H9 (cell line): ENCODE measurements around the gene CAPN5. TPM values are rescaled to one million over a fixed set of nuclear protein-coding genes. Genes with fewer than 3 reads are reported as not detected.

ENCODE experiments used
- DNase-seq: peaks from one replicate; pipeline ENCODE4 v3.0.0-alpha.2; 2017
- H2AFZ ChIP-seq: one replicate; pipeline ENCODE4 v1.6.1; 2013; ENCODE audit warnings: mild to moderate bottlenecking, low read length, control low read depth, moderate library complexity
- H2AK5ac ChIP-seq: 2 replicates; pipeline ENCODE4 v1.6.1; 2013; ENCODE audit warnings: low read length, control low read depth, mixed read lengths; ENCODE audit not compliant: insufficient read length
- H2BK120ac ChIP-seq: one replicate; pipeline ENCODE4 v1.6.1; 2013; ENCODE audit warnings: low read depth, mild to moderate bottlenecking, low read length, control low read depth, inconsistent platforms; ENCODE audit not compliant: poor library complexity, severe bottlenecking
- H2BK12ac ChIP-seq: 2 replicates; pipeline ENCODE4 v1.6.1; 2013; ENCODE audit warnings: low read length, control low read depth, mixed read lengths, low read depth; ENCODE audit not compliant: insufficient read length
- H2BK15ac ChIP-seq: 2 replicates; pipeline ENCODE4 v1.6.1; 2013; ENCODE audit warnings: low read depth, low read length, control low read depth
- H2BK20ac ChIP-seq: one replicate; pipeline ENCODE4 v1.6.1; 2013; ENCODE audit warnings: low read depth, mild to moderate bottlenecking, low read length, control low read depth, inconsistent platforms; ENCODE audit not compliant: poor library complexity, severe bottlenecking
- H2BK5ac ChIP-seq: 2 replicates; pipeline ENCODE4 v1.6.1; 2013; ENCODE audit warnings: low read length, control low read depth, mixed read lengths; ENCODE audit not compliant: insufficient read length
- H3K14ac ChIP-seq: 2 replicates; pipeline ENCODE4 v1.6.1; 2013; ENCODE audit warnings: low read length, control low read depth; ENCODE audit not compliant: insufficient read depth
- H3K18ac ChIP-seq: 2 replicates; pipeline ENCODE4 v1.6.1; 2013; ENCODE audit warnings: low read depth, mild to moderate bottlenecking, mixed read lengths, low read length, control low read depth; ENCODE audit not compliant: insufficient read length
- H3K23ac ChIP-seq: 2 replicates; pipeline ENCODE4 v1.6.1; 2013; ENCODE audit warnings: low read length, control low read depth, mixed read lengths, low read depth; ENCODE audit not compliant: insufficient read length
- H3K23me2 ChIP-seq: 2 replicates; pipeline ENCODE4 v1.6.1; 2013; ENCODE audit warnings: low read depth, mild to moderate bottlenecking, mixed read lengths, low read length, control low read depth; ENCODE audit not compliant: insufficient read length, poor library complexity, severe bottlenecking
- H3K27ac ChIP-seq: 2 replicates; pipeline ENCODE4 v1.5.1; 2013; ENCODE audit warnings: low read length, control low read depth, mixed read lengths, low read depth; ENCODE audit not compliant: insufficient read length
- H3K27me3 ChIP-seq: 2 replicates; pipeline ENCODE4 v1.6.1; 2013; ENCODE audit warnings: low read length, control low read depth, inconsistent platforms; ENCODE audit not compliant: insufficient read depth
- H3K4ac ChIP-seq: 2 replicates; pipeline ENCODE4 v1.6.1; 2013; ENCODE audit warnings: low read depth, mild to moderate bottlenecking, control low read depth, inconsistent platforms, low read length, moderate library complexity
- H3K4me1 ChIP-seq: 2 replicates; pipeline ENCODE4 v1.6.1; 2013; ENCODE audit warnings: low read length, control low read depth, inconsistent platforms; ENCODE audit not compliant: insufficient read depth
- H3K4me2 ChIP-seq: 2 replicates; pipeline ENCODE4 v1.6.1; 2013; ENCODE audit warnings: low read length, control low read depth, mixed read lengths; ENCODE audit not compliant: insufficient read length, insufficient read depth
- H3K56ac ChIP-seq: 2 replicates; pipeline ENCODE4 v1.6.1; 2013; ENCODE audit warnings: low read depth, mild to moderate bottlenecking, mixed read lengths, low read length, control low read depth; ENCODE audit not compliant: insufficient read length
- H3K79me1 ChIP-seq: 2 replicates; pipeline ENCODE4 v1.6.1; 2013; ENCODE audit warnings: low read depth, mild to moderate bottlenecking, moderate library complexity, low read length, control low read depth, inconsistent platforms; ENCODE audit not compliant: insufficient read depth, poor library complexity, severe bottlenecking
- H3K79me2 ChIP-seq: 2 replicates; pipeline ENCODE4 v1.6.1; 2013; ENCODE audit warnings: low read length, control low read depth, inconsistent platforms; ENCODE audit not compliant: insufficient read depth
- H3K9ac ChIP-seq: 2 replicates; pipeline ENCODE4 v1.6.1; 2013; ENCODE audit warnings: low read length, control low read depth, mixed read lengths; ENCODE audit not compliant: insufficient read length; ENCODE audit errors: extremely low read depth
- H3K9me3 ChIP-seq: one replicate; pipeline ENCODE4 v1.6.1; 2013; ENCODE audit warnings: low read depth, low read length, inconsistent platforms; ENCODE audit not compliant: control insufficient read depth
- H3T11ph ChIP-seq: one replicate; pipeline ENCODE4 v1.6.1; 2013; ENCODE audit warnings: mild to moderate bottlenecking, low read length, control low read depth, inconsistent platforms
- H4K20me1 ChIP-seq: one replicate; pipeline ENCODE4 v1.6.1; 2013; ENCODE audit not compliant: control insufficient read depth, insufficient read length, insufficient read depth
- H4K5ac ChIP-seq: 2 replicates; pipeline ENCODE4 v1.6.1; 2013; ENCODE audit warnings: low read depth, mild to moderate bottlenecking, mixed read lengths, low read length, control low read depth; ENCODE audit not compliant: insufficient read length
- H4K8ac ChIP-seq: replicated peaks from 2 replicates; pipeline ENCODE4 v1.6.1; 2013; ENCODE audit warnings: low read length, control low read depth, mixed read lengths, low read depth; ENCODE audit not compliant: insufficient read length
- H4K91ac ChIP-seq: 2 replicates; pipeline ENCODE4 v1.6.1; 2013; ENCODE audit warnings: low read depth, mild to moderate bottlenecking, moderate library complexity, mixed read lengths, low read length, control low read depth; ENCODE audit not compliant: insufficient read length
- H3K27ac Mint-ChIP-seq, 3 experiments: 2 replicates in 2 of 3; 3 replicates in 1 of 3; pipeline ENCODE4 v1.8.0; 2020 to 2021; ENCODE audit warnings: mixed read lengths in 3 of 3, mild to moderate bottlenecking in 1 of 3, moderate library complexity in 1 of 3
- H3K27me3 Mint-ChIP-seq: 2 replicates; pipeline ENCODE4 v1.8.0; 2021; ENCODE audit warnings: low read depth, mild to moderate bottlenecking, moderate library complexity, mixed read lengths
- H3K36me3 Mint-ChIP-seq, 3 experiments: 2 replicates in 2 of 3; 3 replicates in 1 of 3; pipeline ENCODE4 v1.8.0; 2020 to 2021; ENCODE audit warnings: low read depth in 3 of 3, mixed read lengths in 3 of 3; ENCODE audit not compliant: insufficient read depth in 1 of 3
- H3K4me1 Mint-ChIP-seq, 2 experiments: 2 replicates each; pipeline ENCODE4 v1.8.0; 2020; ENCODE audit warnings: mixed read lengths in 2 of 2
- H3K4me3 Mint-ChIP-seq, 2 experiments: 2 replicates in 1 of 2; 3 replicates in 1 of 2; pipeline ENCODE4 v1.8.0; 2020 to 2021; ENCODE audit warnings: mild to moderate bottlenecking in 2 of 2, mixed read lengths in 2 of 2, moderate library complexity in 1 of 2
- H3K9me3 Mint-ChIP-seq, 2 experiments: 2 replicates in 1 of 2; 3 replicates in 1 of 2; pipeline ENCODE4 v1.8.0; 2020; ENCODE audit warnings: mild to moderate bottlenecking in 2 of 2, mixed read lengths in 2 of 2, moderate library complexity in 1 of 2
- WGBS: extraction: QIAGEN DNeasy Blood & Tissue Kit; methylation state at CpG from one replicate; pipeline ENCODE4 v1.1.7; 2013; ENCODE audit warnings: missing lambda C conversion rate, low lambda C conversion rate, mixed read lengths; ENCODE audit not compliant: insufficient read length; ENCODE audit errors: extremely low coverage; 5-methylcytosine and 5-hydroxymethylcytosine counted together
- total RNA-seq: library from RNA; stranded (reverse); gene quantifications from 2 replicates; pipeline ENCODE4 v1.2.1, GENCODE V29; 2021
- TF ChIP-seq, protein P1 (sequence below): fragments of 200-600 bp; sonication (generic); conservative IDR thresholded peaks from 3 replicates; pipeline ENCODE4 v1.8.0; 2021; ENCODE audit warnings: antibody characterized with exemption, mild to moderate bottlenecking

The CAPN5 gene
- total RNA-seq, 1 experiment from 2014 or later: 16.7 TPM

DNA sequence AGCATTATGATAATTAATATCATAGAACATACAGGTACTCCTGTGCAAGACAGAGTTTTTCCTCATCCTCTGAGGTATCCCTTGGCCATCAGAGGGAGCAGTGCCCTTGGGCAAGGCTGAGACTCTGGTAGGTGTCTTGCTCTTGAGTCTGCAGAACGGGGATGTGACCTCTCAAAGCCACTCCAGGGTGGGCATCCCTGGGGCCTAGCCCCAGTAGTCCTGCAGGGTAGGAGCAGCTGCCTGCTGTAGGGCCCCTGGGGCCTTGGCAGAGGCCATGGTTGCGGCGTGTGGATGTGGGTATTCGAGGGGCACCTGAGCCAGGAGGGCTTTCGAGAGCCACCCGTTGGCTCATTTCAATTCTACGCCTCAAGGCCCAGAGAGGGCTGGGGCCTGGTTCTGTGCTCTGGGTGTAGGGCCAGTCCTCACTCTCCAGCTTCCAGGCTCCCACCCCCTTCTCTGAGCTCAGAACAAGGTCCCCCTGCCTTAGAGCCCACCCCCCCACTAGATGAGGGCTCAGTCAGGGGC is 28.1 kb downstream of the CAPN5 start:
- WGBS: no CpG with 5 or more reads among the region's 7 CpGs
- no peak overlapping the region for H3T11ph ChIP-seq
- no peaks in the 10 kb centered on the region for H3K27me3 Mint-ChIP-seq
- no peak overlapping the region for H4K91ac ChIP-seq
- no peak overlapping the region for H4K5ac ChIP-seq
- TF ChIP-seq, protein P1, sequence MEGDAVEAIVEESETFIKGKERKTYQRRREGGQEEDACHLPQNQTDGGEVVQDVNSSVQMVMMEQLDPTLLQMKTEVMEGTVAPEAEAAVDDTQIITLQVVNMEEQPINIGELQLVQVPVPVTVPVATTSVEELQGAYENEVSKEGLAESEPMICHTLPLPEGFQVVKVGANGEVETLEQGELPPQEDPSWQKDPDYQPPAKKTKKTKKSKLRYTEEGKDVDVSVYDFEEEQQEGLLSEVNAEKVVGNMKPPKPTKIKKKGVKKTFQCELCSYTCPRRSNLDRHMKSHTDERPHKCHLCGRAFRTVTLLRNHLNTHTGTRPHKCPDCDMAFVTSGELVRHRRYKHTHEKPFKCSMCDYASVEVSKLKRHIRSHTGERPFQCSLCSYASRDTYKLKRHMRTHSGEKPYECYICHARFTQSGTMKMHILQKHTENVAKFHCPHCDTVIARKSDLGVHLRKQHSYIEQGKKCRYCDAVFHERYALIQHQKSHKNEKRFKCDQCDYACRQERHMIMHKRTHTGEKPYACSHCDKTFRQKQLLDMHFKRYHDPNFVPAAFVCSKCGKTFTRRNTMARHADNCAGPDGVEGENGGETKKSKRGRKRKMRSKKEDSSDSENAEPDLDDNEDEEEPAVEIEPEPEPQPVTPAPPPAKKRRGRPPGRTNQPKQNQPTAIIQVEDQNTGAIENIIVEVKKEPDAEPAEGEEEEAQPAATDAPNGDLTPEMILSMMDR: no peak
- H3K4me2 ChIP-seq: no peak overlapping the region
- no peak overlapping the region; a peak in 1 of 7 replicates for H3K27ac Mint-ChIP-seq
- no peaks in the 10 kb centered on the region for H3K79me1 ChIP-seq
- peaks cover 0 to 3% of the 10 kb centered on the region in 2 experiments; a peak in 1 of 5 replicates for H3K9me3 Mint-ChIP-seq
- peaks cover 0 to 3% (median 0%) of the 10 kb centered on the region in 3 experiments; a peak in 1 of 7 replicates for H3K36me3 Mint-ChIP-seq
- DNase-seq: no peak
- no peaks in the 10 kb centered on the region for H3K23me2 ChIP-seq
- no peak overlapping the region for H2BK20ac ChIP-seq
- H3K9me3 ChIP-seq: no peaks in the 10 kb centered on the region
- no peak overlapping the region for H2BK12ac ChIP-seq
- no peak overlapping the region for H3K4me3 Mint-ChIP-seq
- no peak overlapping the region for H2AK5ac ChIP-seq
- no peak overlapping the region for H3K14ac ChIP-seq
- H3K27ac ChIP-seq: no peak overlapping the region
- H3K4me1 Mint-ChIP-seq: peaks cover 6 to 19% of the 10 kb centered on the region in 2 experiments
- no peak overlapping the region for H3K56ac ChIP-seq
- H2BK5ac ChIP-seq: no peak overlapping the region
- H2AFZ ChIP-seq: no peak overlapping the region
- no peak overlapping the region for H3K23ac ChIP-seq
- H2BK15ac ChIP-seq: no peak overlapping the region
- H3K27me3 ChIP-seq: no peaks in the 10 kb centered on the region
- no peak overlapping the region for H2BK120ac ChIP-seq
- no peak overlapping the region for H3K9ac ChIP-seq
- H3K18ac ChIP-seq: no peak overlapping the region
- no peaks in the 10 kb centered on the region for H3K79me2 ChIP-seq
- no peaks in the 10 kb centered on the region for H4K20me1 ChIP-seq
- no peak overlapping the region for H4K8ac ChIP-seq
- no peak overlapping the region for H3K4ac ChIP-seq
- H3K4me1 ChIP-seq: no peaks in the 10 kb centered on the region
